NOMO-1 (cell line): ENCODE measurements around the gene APAF1.
"Not testable (repeated sequence)": the region's sequence is repeated elsewhere in the genome, so short reads cannot be mapped to it uniquely, and the experiment has no call there.

ENCODE experiments used
- DNase-seq, 2 experiments: peaks; one replicate each; lab custom pipeline; 2025; ENCODE audit not compliant: unreplicated experiment in 2 of 2; lab: John Stamatoyannopoulos, UW

The APAF1 gene

DNA sequence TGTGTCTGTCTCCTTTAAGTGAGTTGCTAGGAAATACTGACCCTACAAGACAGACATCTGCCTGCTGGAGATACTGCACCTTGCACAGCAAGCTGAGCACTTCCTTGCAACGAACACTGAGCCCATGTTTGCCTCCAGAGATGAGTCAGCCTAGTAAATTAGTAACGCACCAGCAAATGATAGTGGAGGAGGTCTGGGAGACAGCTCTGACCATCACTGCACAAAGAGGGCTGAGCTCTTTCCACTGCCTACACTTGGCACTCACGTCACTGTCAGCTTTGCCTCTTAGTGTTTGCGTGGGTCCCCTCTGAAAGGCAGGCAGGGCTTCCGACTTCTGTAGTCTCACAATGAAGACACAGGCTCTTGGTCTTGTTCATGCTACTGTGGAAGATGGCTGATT is 109.0 kb downstream of the APAF1 start:
- DNase-seq, result no peak

DNA sequence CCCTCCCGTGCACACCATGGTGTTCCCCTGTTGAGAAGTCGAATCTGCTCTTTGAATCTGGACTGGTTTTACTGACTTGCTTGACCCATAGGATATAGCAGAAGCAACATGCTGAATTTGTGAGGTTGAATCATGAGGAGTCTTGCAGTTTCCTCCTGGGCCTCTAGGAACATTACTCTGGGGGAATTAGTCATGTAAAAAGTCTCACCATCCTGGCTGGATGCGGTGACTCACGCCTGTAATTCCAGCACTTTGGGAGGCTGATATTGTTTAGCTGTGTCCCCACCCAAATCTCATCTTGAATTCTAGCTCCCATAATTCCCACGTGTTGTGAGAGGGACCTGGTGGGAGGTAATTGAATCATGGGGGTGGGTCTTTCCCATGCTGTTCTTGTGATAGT is 110.8 kb downstream of the APAF1 start:
- DNase-seq, result not testable (repeated sequence)

DNA sequence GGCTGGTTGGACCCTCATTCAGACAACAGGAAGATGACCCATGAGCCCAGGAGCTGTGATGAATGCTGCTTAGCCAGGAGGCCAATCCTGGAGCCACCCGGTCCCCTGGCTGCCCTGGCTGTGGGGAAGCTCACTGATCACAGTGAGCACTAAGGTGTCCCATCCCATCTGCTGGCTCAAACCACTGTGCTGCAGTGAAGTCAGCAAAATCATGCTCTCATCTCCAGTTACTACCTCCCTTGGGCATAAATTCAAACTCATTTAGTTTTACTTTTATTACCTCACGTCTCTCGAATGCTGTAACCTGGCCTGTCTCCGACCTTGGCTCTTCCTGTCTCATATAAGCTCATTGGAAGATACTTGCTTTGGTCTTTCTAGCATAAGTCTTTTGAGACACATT is 112.4 kb downstream of the APAF1 start:
- no peak for DNase-seq

DNA sequence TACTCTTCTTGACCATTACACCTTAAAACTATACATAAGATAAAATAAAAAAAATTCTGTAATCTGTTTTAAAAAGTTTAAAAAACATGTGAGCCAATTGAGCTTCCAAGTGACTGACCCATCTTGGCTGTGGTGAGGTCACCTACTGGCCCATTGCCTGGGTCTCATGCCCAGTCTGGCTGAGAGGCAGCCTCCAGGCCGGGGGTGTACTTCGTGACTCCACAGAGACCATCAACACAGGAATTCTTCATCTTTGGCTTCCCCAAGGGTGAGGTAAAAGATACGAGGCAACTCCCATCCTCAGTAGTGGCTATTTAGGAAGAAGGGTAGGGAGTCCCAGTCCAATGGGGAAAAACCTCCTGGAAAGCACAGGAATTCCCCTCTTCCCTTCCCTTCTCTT is 113.2 kb downstream of the APAF1 start:
- DNase-seq, result no peak

DNA sequence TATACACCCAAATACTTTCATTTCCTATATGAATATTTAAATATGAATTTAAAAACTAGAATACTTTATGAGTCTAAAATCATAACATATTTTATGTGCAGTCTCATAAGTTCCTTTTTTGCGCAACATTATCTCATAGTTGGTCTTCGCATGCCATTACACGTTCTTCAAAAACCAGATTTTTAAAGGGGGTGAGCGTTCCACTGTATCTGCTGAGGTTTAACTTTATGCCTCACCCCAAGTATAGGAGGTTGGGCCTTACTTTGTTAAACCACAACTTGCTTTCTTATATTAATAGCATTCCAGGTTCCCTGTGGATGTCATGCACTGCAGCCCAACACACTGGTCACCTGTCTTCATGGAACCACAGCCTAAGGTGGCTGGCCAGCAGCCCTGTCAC is 118.6 kb downstream of the APAF1 start:
- DNase-seq, result no peak

DNA sequence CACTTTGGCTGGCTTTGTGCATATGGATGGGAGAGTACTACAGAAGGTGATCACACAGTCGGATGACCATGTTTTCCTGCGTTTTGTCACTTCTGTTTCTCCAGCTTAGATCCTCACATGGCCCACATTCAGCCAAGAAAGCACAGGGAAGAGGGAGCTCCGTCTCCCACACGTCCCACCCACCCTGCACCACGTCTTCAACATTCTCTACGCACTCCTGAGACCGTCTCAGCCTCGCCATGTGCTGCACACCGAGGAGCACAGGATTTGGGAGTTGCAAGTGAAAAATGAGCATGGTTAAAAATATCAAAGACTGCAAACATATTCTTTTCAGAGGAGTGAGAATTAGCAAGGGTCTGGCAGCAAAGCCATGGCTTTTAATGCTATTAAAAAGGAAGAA is 122.2 kb downstream of the APAF1 start:
- DNase-seq, result no peak

DNA sequence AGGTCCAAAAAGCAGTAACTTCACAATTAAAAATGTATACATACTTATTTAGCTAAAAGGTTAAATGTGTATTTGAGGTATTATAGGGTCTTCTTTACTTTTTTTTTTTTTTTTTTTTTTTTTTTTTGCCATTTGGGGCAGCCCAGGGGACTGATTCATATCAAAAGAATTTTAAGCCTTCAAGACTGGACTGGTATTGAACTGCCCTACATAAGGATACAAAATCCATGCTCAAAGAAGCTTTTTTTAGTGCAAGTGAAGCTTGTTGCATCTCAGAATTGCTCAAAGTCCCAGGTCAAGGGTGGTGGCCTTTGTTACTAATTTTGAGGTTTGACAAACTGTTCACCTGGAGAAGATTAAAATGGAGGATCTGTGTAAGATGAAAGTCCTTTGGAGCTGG is 124.0 kb downstream of the APAF1 start:
- DNase-seq, result no peak

DNA sequence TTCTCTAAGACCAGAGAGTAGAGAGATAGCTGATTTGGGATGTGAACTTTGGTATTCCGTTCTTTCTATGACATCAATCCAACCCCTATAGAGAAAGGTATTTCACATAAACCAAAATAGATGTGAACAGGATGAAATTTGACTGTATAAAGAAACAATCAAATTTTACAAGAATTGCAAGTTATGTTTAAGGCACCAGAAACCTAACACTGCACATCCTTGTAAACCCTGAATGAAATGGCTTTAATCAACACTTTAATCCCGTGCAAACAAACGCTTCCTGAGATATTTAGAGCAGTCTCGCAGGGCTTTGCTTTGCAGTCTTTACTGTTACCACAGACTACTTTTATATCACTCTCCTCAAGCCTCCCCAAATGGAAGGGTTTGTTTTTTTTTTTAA is 125.1 kb downstream of the APAF1 start:
- DNase-seq, result no peak

DNA sequence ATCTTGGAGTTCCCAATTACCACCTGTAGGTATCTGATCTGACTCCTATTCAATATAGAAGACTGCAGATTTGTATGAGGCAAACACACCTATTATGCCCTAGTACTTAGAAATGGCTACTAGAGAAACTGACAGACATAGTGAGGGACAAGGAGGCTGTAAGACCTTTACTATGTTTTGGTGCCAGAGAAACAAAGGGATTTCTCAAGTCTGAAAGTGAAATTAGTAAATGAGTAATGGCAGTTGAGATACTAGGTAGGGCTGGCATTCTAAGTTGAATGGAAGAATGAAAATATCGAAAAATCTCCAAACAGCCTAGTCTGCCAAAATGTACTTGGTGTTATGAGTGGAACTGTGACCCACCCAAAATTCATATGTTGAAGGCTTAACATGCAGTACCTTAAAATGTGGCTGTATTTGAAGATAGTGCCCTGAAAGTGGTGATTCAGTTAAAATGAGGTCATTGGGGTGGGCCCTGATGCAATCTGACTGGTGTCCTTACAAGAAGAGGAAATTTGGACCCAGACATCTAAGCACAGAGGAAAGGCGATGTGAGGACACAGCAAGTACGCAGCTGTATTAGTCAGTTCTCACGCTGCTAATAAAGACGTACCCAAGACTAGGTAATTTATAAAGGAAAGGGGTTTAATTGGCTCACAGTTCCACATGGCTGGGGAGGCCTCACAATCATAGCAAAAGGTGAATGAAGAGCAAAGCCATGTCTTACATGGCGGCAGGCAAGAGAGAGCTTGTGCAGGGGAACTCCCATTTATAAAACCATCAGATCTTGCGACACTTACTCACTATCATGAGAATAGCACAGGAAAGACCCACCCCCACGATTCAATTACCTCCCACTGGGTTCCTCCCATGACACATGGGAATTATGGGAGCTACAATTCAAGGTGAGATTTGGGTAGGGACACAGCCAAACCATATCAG is 127.0 kb downstream of the APAF1 start:
- DNase-seq, result no peak

DNA sequence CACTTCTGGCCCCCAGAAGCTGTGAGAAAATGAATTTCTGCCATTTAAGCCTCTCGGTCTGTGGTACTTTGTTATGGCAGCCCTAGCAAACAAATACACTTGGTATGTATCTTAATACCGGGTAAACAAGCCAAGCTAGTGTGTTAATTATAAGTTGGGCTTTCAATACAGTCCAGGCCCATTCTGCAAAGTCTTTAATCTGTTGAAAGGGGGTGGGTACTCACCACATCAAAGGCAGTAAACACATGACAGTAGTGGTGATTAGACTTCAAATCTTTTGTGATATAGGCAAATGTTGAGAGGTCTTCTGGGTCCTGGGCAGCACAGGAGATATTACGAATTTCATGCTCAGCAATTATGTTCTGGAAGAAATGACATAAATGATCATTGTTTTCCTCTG is 127.7 kb downstream of the APAF1 start:
- no peak for DNase-seq

DNA sequence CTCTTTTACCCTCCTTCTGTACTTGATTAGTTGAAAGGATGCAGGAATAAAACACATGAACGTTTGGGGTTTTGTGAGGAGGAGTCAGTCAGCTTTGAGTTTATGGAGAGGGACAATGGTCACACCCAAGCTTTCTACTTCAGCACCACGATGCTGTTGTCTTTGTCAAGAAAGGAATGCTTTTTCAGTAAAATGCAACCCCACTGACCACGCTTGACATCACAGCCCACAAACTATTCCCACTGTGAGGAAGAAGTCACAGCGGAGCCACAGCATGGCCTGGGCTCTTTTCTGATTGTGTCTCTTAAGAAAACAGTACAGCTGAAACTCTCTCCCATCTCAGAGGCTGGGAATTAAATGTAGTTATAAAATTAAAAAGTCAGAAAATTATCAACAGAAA is 135.2 kb downstream of the APAF1 start:
- no peak for DNase-seq

DNA sequence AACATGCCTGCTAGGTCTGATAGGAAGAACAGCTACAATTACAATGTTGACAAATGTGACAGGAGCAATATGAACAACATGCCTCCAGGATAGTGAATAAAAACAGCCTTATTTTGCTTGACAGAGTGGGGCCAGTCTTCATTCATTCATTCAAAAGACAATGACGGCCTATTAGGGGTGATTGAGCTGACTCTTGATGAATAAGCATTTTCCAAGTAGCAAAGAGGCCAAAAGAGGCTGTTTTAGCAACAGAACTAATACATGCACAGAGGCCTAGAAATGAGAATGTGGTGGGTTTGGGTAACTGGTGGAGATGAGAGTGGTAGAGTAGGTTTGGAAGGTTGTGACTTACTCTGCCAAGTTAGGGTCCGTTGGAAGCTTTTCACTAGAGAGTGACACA is 138.3 kb downstream of the APAF1 start:
- no peak for DNase-seq
